ENCODE measurements around the gene ZBTB9.

GRCh38 chr6:33418690-33419291, 35.6 kb upstream of the ZBTB9 start:
- TF ChIP-seq POLR2AphosphoS5 (IDR thresholded peaks at IDR 0.05; ENCODE audit: low read depth): no peak
- no peak for TF ChIP-seq CTCF (IDR thresholded peaks at IDR 0.05; ENCODE audit: insufficient read depth, low read length)
- TF ChIP-seq, protein P1, sequence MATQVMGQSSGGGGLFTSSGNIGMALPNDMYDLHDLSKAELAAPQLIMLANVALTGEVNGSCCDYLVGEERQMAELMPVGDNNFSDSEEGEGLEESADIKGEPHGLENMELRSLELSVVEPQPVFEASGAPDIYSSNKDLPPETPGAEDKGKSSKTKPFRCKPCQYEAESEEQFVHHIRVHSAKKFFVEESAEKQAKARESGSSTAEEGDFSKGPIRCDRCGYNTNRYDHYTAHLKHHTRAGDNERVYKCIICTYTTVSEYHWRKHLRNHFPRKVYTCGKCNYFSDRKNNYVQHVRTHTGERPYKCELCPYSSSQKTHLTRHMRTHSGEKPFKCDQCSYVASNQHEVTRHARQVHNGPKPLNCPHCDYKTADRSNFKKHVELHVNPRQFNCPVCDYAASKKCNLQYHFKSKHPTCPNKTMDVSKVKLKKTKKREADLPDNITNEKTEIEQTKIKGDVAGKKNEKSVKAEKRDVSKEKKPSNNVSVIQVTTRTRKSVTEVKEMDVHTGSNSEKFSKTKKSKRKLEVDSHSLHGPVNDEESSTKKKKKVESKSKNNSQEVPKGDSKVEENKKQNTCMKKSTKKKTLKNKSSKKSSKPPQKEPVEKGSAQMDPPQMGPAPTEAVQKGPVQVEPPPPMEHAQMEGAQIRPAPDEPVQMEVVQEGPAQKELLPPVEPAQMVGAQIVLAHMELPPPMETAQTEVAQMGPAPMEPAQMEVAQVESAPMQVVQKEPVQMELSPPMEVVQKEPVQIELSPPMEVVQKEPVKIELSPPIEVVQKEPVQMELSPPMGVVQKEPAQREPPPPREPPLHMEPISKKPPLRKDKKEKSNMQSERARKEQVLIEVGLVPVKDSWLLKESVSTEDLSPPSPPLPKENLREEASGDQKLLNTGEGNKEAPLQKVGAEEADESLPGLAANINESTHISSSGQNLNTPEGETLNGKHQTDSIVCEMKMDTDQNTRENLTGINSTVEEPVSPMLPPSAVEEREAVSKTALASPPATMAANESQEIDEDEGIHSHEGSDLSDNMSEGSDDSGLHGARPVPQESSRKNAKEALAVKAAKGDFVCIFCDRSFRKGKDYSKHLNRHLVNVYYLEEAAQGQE (IDR thresholded peaks at IDR 0.05; ENCODE audit: insufficient replicate concordance, low read depth): no peak
- no peak for TF ChIP-seq GABPA (IDR thresholded peaks at IDR 0.05; ENCODE audit: low read depth)
